GM21825 (cell line): Measurements from ENCODE around the gene LMF1.

Source experiments
- ATAC-seq: cut with Tn5 transposase; IDR thresholded peaks from one replicate; pipeline ENCODE4 v1.9.1; 2021; ENCODE audit warnings: mild to moderate bottlenecking, moderate library complexity; ENCODE audit not compliant: unreplicated experiment

Gene LMF1

GRCh38 chr16:1003391-1004347, 32.9 kb upstream of the LMF1 start:
- no peak for ATAC-seq

DNA sequence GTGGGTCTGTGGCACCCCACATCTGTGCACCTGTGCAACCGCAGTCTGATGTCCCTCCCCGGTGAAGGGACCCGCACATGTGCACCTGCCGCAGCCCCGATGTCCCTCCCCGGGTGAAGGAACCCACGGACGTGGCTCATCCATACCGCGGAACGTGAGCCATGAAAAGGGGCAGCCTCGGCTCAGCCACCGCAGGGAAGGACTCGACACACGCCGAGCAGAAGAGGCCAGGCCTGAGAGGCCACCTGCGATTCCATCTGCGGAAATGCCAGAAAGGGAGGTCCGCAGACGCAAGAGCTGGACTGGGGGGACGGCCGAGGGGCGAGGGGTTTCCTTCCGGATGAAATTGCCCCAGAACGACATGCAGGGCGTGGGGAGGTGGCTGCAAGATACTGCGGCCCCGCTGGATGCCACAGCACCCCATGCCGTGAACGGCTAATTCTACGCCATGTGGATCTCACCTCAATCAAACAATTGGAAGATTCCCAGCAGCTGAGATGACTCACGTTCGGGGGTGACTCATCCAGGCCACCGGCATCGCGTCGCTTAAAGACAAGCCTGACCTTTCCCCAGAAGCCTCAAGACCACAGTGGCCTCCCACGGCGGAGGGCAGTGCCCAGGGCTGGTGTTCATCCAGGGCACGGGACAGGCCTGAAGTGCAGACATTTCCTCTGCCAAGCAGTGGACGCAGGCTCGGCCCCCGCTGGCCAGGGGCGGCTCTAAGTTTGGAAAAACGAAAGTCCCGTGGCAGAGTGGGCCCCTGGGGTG, 31.8 kb upstream of the LMF1 start:
- ATAC-seq, result no peak

DNA sequence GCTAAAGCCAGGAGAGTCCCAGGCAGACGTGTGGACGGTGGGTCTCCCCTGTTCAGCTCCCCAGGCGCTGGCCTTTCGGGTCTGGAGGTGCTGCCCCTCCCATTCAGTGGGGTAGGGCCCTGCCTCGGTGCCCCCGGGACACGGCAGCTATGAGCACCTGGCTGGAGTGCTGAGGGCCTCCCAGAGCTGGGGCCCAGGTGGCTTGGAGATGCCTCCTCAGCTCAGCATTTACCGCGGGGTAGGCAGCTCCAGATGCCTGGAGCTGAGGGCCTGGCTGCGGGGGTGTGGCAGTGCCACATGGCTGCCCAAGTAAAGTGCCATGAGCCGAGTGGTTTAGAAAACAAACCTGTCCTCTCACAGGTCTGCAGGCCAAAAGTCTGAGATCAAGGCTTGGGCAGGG, 30.3 kb upstream of the LMF1 start:
- ATAC-seq, result no peak

GRCh38 chr16:1000608-1001007, 29.8 kb upstream of the LMF1 start:
- no peak for ATAC-seq

- no peak for ATAC-seq
Measured at GRCh38 chr16:999677-1000076, 28.9 kb upstream of the LMF1 start.

- no peak for ATAC-seq
Measured at GRCh38 chr16:998615-999014, 27.8 kb upstream of the LMF1 start.

- no peak for ATAC-seq
Measured at GRCh38 chr16:998211-998610, 27.4 kb upstream of the LMF1 start.

DNA sequence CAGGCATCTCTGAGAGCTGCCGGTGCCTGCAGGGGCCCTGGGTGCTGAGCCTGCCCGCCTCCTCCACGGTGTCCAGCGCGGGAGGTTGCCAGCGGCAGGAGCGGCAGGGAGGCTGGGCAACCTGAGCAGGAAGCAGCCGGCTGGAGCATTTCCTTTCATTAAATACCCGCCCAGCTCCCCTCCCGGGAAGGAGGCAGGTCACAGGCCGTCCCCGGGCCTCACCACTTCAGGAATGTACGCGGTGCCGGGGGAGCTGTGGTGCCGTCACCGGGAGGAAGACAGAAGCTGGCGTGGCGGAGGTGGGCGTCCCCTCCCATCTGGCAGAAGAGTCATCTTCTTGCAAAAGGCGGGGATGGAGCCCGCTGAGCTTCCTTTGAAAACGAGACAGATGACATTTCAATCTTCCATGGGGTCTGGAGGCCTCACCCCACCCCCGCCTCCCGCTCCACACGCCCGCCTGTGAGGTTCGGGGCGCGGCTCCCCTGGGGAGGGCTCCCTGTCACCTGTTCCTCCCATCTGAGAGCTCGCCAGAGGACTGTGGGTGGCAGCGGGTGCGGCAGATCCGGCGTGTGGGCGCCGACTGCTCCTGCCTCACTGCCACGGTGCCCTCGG, 26.8 kb upstream of the LMF1 start:
- ATAC-seq, result no peak

GRCh38 chr16:996681-997080, 25.9 kb upstream of the LMF1 start:
- ATAC-seq, result no peak

DNA sequence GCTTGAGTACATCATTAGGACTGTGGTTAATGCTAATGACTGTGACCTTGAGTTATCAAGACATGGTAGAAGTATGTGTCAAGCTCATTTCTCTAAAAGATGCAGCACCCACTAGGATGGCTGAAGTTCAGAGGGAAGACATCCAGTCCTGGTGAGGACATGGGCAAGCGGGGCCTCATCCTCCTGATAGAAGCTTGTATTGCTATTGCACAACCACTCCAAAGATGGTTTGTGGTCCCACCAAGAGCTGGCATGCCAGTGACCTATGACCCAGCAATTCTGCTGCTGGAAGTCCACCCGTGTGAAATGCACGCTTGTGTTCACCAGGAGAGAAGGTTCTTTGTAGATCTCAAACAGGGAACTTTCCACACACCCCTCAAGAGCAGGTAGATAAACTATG, 25.0 kb upstream of the LMF1 start:
- no peak for ATAC-seq

DNA sequence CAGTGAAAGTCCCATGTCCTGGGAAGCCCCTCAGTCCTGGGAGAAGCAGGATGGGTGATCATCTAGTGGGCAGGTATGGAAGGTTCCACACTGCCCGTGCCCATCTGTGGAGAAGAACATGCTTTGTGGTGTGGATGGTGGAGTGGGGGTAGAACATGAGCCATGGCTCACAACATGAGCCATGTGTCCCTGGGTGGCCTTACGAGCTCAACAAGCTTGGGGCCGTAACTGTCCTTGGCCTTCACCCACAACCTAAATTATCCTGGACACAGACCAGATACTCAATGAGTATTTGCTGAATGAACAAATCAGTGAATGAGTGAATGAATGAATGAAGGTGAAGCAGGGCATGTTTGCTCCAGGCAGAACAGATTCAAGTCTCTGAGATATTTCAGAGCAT, 24.3 kb upstream of the LMF1 start:
- no peak for ATAC-seq

DNA sequence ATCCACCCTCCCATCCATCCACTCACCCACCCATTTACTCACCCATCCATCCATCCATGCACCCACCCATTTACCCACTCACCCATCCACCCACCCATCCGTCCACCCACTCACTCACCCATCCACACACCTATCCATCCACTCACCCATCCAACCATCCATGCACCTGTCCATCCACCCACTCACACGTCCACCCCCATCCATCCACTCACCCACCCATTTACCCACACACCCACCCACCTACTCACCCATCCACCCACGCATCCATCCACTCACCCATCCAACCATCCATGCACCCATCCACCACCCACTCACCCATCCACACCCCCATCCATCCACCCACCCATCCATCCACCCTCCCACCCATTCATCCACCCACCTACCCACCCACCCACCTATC, 22.9 kb upstream of the LMF1 start:
- no peak for ATAC-seq

DNA sequence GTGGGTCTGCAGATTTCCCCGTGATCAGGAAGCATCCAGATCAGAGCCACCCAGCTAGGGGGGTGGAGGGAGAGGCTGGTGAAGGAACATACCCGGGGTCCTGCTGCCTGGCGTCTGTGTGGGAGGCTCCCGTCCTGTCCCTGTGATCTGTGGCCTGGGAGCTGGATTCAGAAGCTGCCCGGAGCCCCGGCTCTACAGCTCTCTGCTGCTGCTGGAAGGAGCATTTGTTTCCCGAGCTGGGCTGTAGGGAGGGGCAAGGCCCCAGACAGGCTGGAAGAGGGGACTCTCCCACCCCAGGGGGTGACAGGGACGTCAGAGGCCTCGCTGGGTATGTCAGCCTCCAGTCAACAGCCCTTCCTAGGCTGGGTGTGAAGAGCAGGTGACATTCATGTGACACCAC, 21.0 kb upstream of the LMF1 start:
- no peak for ATAC-seq

DNA sequence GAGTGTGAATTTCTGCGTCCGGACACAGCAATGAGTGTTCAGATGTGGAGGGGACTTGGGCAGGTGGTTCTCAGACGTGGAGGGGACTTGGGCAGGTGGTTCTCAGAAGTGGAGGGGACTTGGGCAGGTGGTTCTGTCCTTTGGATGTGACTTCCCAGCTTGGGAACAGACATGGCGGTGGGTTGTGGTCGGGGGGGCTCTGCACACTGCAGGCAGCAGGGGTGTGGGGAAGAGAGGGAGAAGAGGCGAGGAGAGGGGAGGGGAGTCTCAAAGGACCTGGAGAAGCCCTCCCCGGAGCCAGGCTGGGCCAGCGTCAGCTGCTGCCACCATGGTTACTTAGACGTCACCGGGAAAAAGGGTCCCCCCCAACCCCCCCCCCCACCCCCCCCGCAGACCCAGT, 20.6 kb upstream of the LMF1 start:
- ATAC-seq, result no peak

- no peak for ATAC-seq
Measured at GRCh38 chr16:990516-991291, 19.9 kb upstream of the LMF1 start.

DNA sequence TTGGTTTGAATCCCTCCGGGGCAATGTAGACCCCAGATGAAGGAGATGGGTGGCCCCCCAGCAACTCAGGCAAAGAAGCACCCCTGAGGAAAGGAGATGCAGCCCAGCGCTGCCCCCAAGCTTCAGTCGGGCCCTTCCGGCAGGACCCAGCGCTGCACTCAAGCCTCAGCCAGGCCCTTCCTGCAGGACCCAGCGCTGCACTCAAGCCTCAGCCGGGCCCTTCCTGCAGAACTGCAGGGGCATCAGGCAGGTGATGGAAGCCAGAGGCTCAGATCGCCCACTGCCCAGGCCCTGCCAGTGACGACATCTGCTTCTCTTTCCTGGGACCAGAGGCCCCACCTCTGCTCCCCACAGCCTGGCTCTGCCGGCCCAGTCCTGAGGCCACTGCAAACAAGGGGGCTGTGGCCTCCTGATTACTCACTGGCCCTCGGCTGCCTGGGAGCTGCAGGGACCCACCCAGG, 18.6 kb upstream of the LMF1 start:
- ATAC-seq, result no peak

- no peak for ATAC-seq
Measured at GRCh38 chr16:988471-989353, 17.9 kb upstream of the LMF1 start.

- no peak for ATAC-seq
Measured at GRCh38 chr16:987906-988305, 17.1 kb upstream of the LMF1 start.

DNA sequence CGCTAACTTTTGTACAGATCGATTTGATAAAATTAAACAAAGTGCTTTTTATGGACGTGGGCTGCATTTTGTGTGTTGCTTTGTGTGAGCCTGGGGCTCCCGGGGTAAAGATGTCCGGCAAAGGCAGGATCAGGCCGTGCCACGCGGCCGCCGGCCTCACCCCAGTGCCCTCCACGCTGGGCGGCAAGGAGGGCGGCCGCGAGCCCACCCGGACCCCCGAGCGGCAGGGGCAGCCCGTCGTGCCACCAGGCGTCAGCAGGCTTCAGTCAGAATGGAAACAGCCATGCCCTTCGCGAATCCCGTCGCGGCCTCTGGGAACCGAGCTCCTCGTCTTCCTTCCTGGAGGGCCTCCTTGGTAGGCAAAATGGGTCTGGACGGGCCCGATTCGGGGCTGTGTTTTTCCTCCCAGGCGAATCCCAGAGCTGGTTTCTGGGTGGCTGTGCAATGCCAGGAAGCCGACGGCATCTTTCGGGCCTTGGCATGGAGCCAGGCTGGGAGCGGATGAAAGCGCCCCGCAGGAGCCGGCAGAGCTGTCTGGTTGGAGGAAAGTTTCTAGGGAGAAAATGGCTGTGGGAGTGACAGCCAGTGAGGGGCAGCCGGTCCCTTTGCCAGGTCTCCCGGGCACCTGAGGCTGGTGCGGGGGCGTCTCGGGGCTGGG, 16.3 kb upstream of the LMF1 start:
- no peak for ATAC-seq
